Endothelial cell of umbilical vein (primary cell): ENCODE measurements around the gene TRIM71. TPM values are rescaled to one million over a fixed set of nuclear protein-coding genes. Genes with fewer than 3 reads are reported as not detected.

Experiments
- BruUV-seq: library from RNA; stranded (reverse); fragments of 400-500 nt; replicated peaks from 2 replicates; lab custom pipeline; 2021; lab: Mats Ljungman, UMichigan
- CTCF ChIA-PET: fragments of 300-600, 350-600 bp; sonication (Branson Sonifier 250); formaldehyde crosslinking; loops from one replicate; lab custom pipeline; 2021; ENCODE audit warnings: antibody characterized with exemption, inconsistent platforms; lab: Charles Lee
- POLR2A ChIA-PET: fragments of 300-600, 350-600 bp; sonication (Branson Sonifier 250); formaldehyde crosslinking; loops from one replicate; lab custom pipeline; 2021; ENCODE audit warnings: antibody characterized with exemption, inconsistent platforms; lab: Charles Lee
- DNase-seq: peaks from one replicate; pipeline ENCODE4 v3.0.0-alpha.2; 2011; ENCODE audit warnings: low read depth, low spot score
- FAIRE-seq: peaks from 2 replicates; lab custom pipeline; 2011; peaks lifted over from hg19 to GRCh38; lab: Jason Lieb, UNC
- H2AFZ ChIP-seq: 2 replicates; pipeline ENCODE4 v1.6.0; 2012; ENCODE audit warnings: low read depth, low read length, control low read depth, inconsistent platforms
- H3K27ac ChIP-seq: 2 replicates; pipeline ENCODE4 v1.5.1; 2011; ENCODE audit warnings: low read depth, mild to moderate bottlenecking, control low read depth, low read length, moderate library complexity; ENCODE audit not compliant: insufficient read depth
- H3K27me3 ChIP-seq, 2 experiments: 2 replicates each; pipeline versions ENCODE4 v1.6.0 to v1.6.1; 2011; ENCODE audit warnings: low read length in 2 of 2, mixed read lengths in 1 of 2; ENCODE audit not compliant: control insufficient read depth in 2 of 2, insufficient read depth in 2 of 2
- H3K36me3 ChIP-seq, 2 experiments: 2 replicates in 1 of 2; 3 replicates in 1 of 2; pipeline ENCODE4 v1.5.1; 2011; ENCODE audit warnings: low read length in 2 of 2, mild to moderate bottlenecking in 1 of 2, moderate library complexity in 1 of 2; ENCODE audit not compliant: control insufficient read depth in 2 of 2, insufficient read depth in 2 of 2; ENCODE audit errors: extremely low read depth in 1 of 2
- H3K4me1 ChIP-seq: 3 replicates; pipeline ENCODE4 v1.5.1; 2011; ENCODE audit warnings: mild to moderate bottlenecking, low read length; ENCODE audit not compliant: control insufficient read depth, insufficient read depth; ENCODE audit errors: extremely low read depth
- H3K4me2 ChIP-seq: 2 replicates; pipeline ENCODE4 v1.6.1; 2011; ENCODE audit warnings: low read length, control low read depth, mixed read lengths; ENCODE audit not compliant: insufficient read depth
- H3K4me3 ChIP-seq, 3 experiments: fragments of 200-600 bp in 1 of 3; sonication (generic), shearing (Covaris generic) in 1 of 3; replicated peaks in 1 of 3; 2 replicates each; pipeline ENCODE4 v1.5.1; 2011 to 2016; ENCODE audit warnings: control low read depth in 3 of 3, low read length in 3 of 3, mild to moderate bottlenecking in 2 of 3, inconsistent platforms in 1 of 3, low read depth in 1 of 3, moderate library complexity in 1 of 3; ENCODE audit not compliant: insufficient read depth in 1 of 3
- H3K79me2 ChIP-seq: 2 replicates; pipeline ENCODE4 v1.6.0; 2012; ENCODE audit warnings: low read length, inconsistent platforms; ENCODE audit not compliant: control insufficient read depth, insufficient read depth
- H3K9ac ChIP-seq: replicated peaks from 2 replicates; pipeline ENCODE3; 2011; ENCODE audit warnings: low read length, control low read depth; ENCODE audit not compliant: insufficient read depth; ENCODE audit errors: extremely low read depth
- H3K9me1 ChIP-seq: replicated peaks from 3 replicates; pipeline ENCODE4 v1.6.0; 2011; ENCODE audit warnings: mild to moderate bottlenecking, low read length; ENCODE audit not compliant: control insufficient read depth, insufficient read depth; ENCODE audit errors: extremely low read depth
- H3K9me3 ChIP-seq: replicated peaks from 2 replicates; pipeline ENCODE4 v1.5.1; 2012; ENCODE audit warnings: low read length, inconsistent platforms; ENCODE audit not compliant: control insufficient read depth, insufficient read depth
- H4K20me1 ChIP-seq: replicated peaks from 2 replicates; pipeline ENCODE3; 2011; ENCODE audit warnings: mild to moderate bottlenecking, low read length; ENCODE audit not compliant: control insufficient read depth, insufficient read depth; ENCODE audit errors: extremely low read depth
- EZH2 ChIP-seq: IDR thresholded peaks from 2 replicates; pipeline ENCODE4 v1.6.1; 2012; ENCODE audit warnings: borderline replicate concordance, low read depth, mild to moderate bottlenecking, moderate library complexity, low read length, inconsistent platforms; ENCODE audit not compliant: severe bottlenecking
- FOS ChIP-seq: IDR thresholded peaks from 2 replicates; pipeline ENCODE4 v1.6.1; 2011; ENCODE audit warnings: mild to moderate bottlenecking, low read length, moderate library complexity, borderline replicate concordance; ENCODE audit not compliant: insufficient read depth
- GATA2 ChIP-seq: IDR thresholded peaks from 2 replicates; pipeline ENCODE4 v1.7.0; 2011; ENCODE audit warnings: low read depth, mild to moderate bottlenecking, moderate library complexity, mixed read lengths, low read length; ENCODE audit not compliant: insufficient read length, insufficient read depth
- JUN ChIP-seq: IDR thresholded peaks from 2 replicates; pipeline ENCODE4 v1.6.1; 2011; ENCODE audit warnings: borderline replicate concordance, low read depth; ENCODE audit not compliant: insufficient read length, insufficient read depth
- MYC ChIP-seq: IDR thresholded peaks from one replicate; pipeline ENCODE4 v1.6.1; 2011; ENCODE audit warnings: mild to moderate bottlenecking, low read depth, low read length
- POLR2A ChIP-seq: IDR thresholded peaks from 2 replicates; pipeline ENCODE4 v1.6.1; 2012; ENCODE audit warnings: low read depth, mild to moderate bottlenecking, control low read depth, low read length
- POLR2AphosphoS5 ChIP-seq: IDR thresholded peaks from 2 replicates; pipeline ENCODE4 v1.6.1; 2012; ENCODE audit warnings: low read depth, mild to moderate bottlenecking, control low read depth, low read length, moderate library complexity; ENCODE audit not compliant: insufficient read depth
- dilution Hi-C: fragments of 300-500 bp; cut with MboI; formaldehyde crosslinking; loops from one replicate; pipeline ENCODE4 v1.15.0; 2019; ENCODE audit warnings: low sequenced_read_pairs; ENCODE audit not compliant: extremely low pct_ligation_motif_present
- intact Hi-C: fragments of 100-400 bp; cut with micrococcal nuclease; formaldehyde crosslinking; loops from one replicate; pipeline ENCODE4 v1.10.0; 2022
- polyA plus RNA-seq, 4 experiments: library from polyadenylated mRNA; depleted of rRNA in 3 of 4; stranded (reverse) in 3 of 4; unstranded in 1 of 4; fragments of >200 nt; gene quantifications; 2 replicates each; pipeline versions ENCODE4 v1.2.1 to v1.2.3, GENCODE V29; 2011 to 2012; ENCODE audit warnings: missing spikeins in 1 of 4
- total RNA-seq: library from RNA; stranded (reverse); gene quantifications from 2 replicates; pipeline ENCODE4 v1.2.3, GENCODE V29; 2021
- TF ChIP-seq, protein P1 (sequence below), 2 donors: IDR thresholded peaks; 1 replicate in 1 of 2; 2 replicates in 1 of 2; pipeline ENCODE4 v1.5.1; 2011; ENCODE audit warnings: low read length in 2 of 2, mild to moderate bottlenecking in 2 of 2, moderate library complexity in 2 of 2, control low read depth in 1 of 2, inconsistent platforms in 1 of 2, low read depth in 1 of 2; ENCODE audit not compliant: insufficient read depth in 1 of 2; ENCODE audit errors: extremely low read depth in 1 of 2
- TF ChIP-seq, protein P2 (sequence below): IDR thresholded peaks from 2 replicates; pipeline ENCODE4 v1.6.1; 2011; ENCODE audit not compliant: insufficient read depth, insufficient read length

Gene TRIM71
- total and polyA plus RNA-seq, 2 donors (not counting 3 experiments of a cell fraction or from before 2014, with no cell fraction given) = not detected

- no peak for DNase-seq
- no peak for FAIRE-seq
- Histone ChIP-seq H3K4me2 (no peak overlapping the region), H4K20me1 (no peaks in the 10 kb centered on the region), H3K79me2 (no peaks in the 10 kb centered on the region), H3K9ac (no peak overlapping the region), H2AFZ (no peak overlapping the region), H3K4me3 (no peak overlapping the region), H3K9me3 (no peaks in the 10 kb centered on the region), H3K27me3 (peaks cover 70 to 82% of the 10 kb centered on the region in 2 experiments), H3K9me1 (no peaks in the 10 kb centered on the region), H3K36me3 (no peaks in the 10 kb centered on the region), H3K4me1 (peaks cover 6% of the 10 kb centered on the region), H3K27ac (no peak overlapping the region)
- ChIA-PET POLR2A (no interaction called here), CTCF (no interaction called here)
- dilution Hi-C loops = no loop called here
- TF ChIP-seq POLR2A (no peak), MYC (no peak), FOS (no peak), JUN (no peak), POLR2AphosphoS5 (no peak), EZH2 (no peak), GATA2 (no peak)
- TF ChIP-seq, protein P1, sequence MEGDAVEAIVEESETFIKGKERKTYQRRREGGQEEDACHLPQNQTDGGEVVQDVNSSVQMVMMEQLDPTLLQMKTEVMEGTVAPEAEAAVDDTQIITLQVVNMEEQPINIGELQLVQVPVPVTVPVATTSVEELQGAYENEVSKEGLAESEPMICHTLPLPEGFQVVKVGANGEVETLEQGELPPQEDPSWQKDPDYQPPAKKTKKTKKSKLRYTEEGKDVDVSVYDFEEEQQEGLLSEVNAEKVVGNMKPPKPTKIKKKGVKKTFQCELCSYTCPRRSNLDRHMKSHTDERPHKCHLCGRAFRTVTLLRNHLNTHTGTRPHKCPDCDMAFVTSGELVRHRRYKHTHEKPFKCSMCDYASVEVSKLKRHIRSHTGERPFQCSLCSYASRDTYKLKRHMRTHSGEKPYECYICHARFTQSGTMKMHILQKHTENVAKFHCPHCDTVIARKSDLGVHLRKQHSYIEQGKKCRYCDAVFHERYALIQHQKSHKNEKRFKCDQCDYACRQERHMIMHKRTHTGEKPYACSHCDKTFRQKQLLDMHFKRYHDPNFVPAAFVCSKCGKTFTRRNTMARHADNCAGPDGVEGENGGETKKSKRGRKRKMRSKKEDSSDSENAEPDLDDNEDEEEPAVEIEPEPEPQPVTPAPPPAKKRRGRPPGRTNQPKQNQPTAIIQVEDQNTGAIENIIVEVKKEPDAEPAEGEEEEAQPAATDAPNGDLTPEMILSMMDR (IDR thresholded peaks at IDR 0.05; ENCODE audit: extremely low read depth in 1 of 2, insufficient read depth in 1 of 2, low read depth in 1 of 2, low read length in 2 of 2) = no peak
- TF ChIP-seq, protein P2, sequence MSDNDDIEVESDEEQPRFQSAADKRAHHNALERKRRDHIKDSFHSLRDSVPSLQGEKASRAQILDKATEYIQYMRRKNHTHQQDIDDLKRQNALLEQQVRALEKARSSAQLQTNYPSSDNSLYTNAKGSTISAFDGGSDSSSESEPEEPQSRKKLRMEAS = no peak
- intact Hi-C loops = no loop called here
- BruUV-seq = no TSS peak
Measured at GRCh38 chr3:32819551-32820348, 2.0 kb downstream of the TRIM71 start.
